ENCODE measurements around the gene HPCAL1. TPM values are rescaled to one million over a fixed set of nuclear protein-coding genes. Genes with fewer than 3 reads are reported as not detected.

Gene HPCAL1
- total RNA-seq, 4 donors from 2014 or later, result 26.4 to 45.7 (median 36.9) TPM

DNA sequence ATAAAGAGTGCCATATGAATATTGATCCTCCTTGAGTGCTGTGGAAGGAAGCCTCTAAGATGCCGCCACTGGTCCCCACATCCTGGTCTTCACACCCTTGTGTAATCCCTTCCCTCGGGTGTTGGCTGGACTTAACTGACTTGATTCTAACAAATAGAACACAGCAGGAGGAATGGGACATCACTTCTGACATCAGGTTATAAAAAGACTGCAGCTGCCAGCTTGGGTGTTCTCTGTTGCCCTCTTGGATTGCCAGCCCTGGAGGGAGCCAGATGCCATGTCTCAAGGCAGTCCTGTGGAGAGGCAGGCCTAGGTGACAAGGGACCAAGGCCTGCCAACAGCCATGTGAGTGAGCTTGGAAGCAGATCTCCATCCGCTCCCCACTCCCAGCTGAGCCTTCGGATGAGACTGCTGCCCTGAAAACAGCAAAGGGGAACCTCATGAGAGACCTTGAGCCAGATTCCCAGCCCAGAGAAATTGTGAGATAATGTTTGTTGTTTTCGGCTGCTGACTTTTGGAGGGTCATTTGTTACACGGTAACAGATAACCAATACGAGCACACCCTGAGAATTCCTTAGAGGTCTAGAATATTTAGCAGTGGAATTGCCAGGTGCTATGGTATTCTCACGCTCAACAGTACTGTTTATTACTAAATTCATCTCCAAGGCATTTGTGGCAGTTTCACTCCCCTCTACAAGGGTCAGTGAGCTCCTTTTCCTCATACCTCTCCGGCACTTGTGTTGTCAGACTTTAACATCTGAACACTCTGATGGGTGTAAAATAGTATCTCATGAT, 32.5 kb downstream of the HPCAL1 start:
- 93 to 100% methylated on average over 9 of the region's 9 CpGs for WGBS, 2 donors
- no peak overlapping the region for H3K4me3 ChIP-seq (ENCODE audit: low read depth, poor library complexity, severe bottlenecking)
- intact Hi-C loops (cut with DNase I; ENCODE audit: low total_unique reads), result no loop called here
- TF ChIP-seq, protein P1, sequence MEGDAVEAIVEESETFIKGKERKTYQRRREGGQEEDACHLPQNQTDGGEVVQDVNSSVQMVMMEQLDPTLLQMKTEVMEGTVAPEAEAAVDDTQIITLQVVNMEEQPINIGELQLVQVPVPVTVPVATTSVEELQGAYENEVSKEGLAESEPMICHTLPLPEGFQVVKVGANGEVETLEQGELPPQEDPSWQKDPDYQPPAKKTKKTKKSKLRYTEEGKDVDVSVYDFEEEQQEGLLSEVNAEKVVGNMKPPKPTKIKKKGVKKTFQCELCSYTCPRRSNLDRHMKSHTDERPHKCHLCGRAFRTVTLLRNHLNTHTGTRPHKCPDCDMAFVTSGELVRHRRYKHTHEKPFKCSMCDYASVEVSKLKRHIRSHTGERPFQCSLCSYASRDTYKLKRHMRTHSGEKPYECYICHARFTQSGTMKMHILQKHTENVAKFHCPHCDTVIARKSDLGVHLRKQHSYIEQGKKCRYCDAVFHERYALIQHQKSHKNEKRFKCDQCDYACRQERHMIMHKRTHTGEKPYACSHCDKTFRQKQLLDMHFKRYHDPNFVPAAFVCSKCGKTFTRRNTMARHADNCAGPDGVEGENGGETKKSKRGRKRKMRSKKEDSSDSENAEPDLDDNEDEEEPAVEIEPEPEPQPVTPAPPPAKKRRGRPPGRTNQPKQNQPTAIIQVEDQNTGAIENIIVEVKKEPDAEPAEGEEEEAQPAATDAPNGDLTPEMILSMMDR (IDR thresholded peaks at IDR 0.05), result no peak
- no peak for TF ChIP-seq POLR2A (IDR thresholded peaks at IDR 0.05)
- no peak for DNase-seq (ENCODE audit: low spot score in 2 of 2)

DNA sequence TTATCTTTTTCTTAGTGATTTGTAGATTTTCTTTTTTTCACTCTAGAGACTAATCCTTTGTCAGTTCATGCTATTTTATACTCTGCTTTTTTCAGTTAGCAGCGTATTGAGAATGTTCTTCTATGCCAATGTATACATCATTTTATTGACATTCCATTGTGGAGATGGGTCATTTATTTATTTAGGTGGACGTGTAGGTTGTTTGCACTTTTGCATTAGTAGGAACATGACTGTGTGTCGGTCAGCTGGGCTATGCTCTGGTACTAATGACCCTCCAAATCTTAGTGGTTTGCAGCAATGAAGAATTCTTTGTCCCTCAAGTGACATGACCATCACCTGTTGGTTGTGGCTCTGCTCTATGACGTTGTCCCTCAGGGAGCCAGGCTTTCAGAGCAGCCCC, 33.6 kb downstream of the HPCAL1 start:
- no peak overlapping the region for H3K4me3 ChIP-seq (ENCODE audit: low read depth, poor library complexity, severe bottlenecking)
- intact Hi-C loops (cut with DNase I; ENCODE audit: low total_unique reads), result no loop called here
- no peak for TF ChIP-seq POLR2A (IDR thresholded peaks at IDR 0.05)
- 85 to 90% methylated on average over 4 of the region's 4 CpGs for WGBS, 2 donors
- no peak for DNase-seq (ENCODE audit: low spot score in 2 of 2)

- intact Hi-C loops (cut with DNase I; ENCODE audit: low total_unique reads), result no loop called here
- no peak for DNase-seq (ENCODE audit: low spot score in 2 of 2)
- TF ChIP-seq, protein P1 (IDR thresholded peaks at IDR 0.05), result no peak
- no peak for TF ChIP-seq POLR2A (IDR thresholded peaks at IDR 0.05)
- WGBS, 2 donors, result 88 to 90% methylated on average over 16 of the region's 16 CpGs
- H3K4me3 ChIP-seq (ENCODE audit: low read depth, poor library complexity, severe bottlenecking), result no peak overlapping the region
Measured at GRCh38 chr2:10337449-10338269, 35.0 kb downstream of the HPCAL1 start.

GRCh38 chr2:10338270-10339188, 35.8 kb downstream of the HPCAL1 start:
- no peak for DNase-seq (ENCODE audit: low spot score in 2 of 2)
- 89 to 95% methylated on average over 16 of the region's 16 CpGs for WGBS, 2 donors
- intact Hi-C loops (cut with DNase I; ENCODE audit: low total_unique reads), result no loop called here
- no peak overlapping the region for H3K4me3 ChIP-seq (ENCODE audit: low read depth, poor library complexity, severe bottlenecking)
- TF ChIP-seq, protein P1 (IDR thresholded peaks at IDR 0.05), result no peak

DNA sequence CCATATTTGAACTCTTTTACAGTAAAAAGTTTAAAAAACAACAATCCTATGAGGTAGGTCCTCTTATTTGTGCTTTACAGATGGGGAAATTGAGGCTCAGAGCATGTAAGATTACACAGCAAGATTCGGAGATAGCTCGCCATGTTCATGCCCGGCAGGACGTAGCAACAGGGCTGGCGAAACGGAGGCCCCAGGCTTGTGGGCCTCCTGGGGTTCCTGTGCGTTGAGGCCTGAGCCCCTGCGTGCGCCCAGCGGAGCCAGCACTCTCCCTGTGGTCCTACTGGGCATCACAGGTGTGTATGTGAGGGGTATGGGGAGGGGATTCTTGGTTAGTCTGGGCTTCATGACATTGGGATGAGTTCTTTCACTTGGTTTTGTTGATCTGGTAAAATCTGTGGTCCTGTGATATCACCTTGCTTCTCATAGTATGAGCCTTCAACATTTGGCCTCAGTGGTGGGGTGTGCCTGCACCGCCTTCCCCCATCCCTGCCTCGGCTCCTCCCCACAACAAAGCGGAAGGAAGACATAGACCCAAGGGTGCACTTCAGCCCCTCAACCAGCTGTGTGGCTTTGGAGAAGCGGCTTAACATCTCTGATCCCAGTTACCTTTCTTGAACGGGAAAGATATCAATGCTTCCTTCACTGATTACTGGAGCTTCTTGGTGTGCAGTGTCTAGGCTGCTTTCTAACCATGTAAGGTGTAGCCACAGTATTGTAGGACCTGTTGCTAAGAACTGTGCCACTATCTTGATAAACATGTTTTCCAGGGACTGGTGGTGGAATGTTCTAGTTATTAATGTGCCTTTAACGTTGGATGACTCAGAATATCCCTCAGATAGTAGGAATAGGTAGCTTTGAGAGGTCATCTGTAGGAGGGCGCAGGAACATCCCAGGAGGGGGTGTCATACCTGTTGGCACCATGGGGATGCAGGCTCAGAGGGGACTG, 37.2 kb downstream of the HPCAL1 start:
- intact Hi-C loops (cut with DNase I; ENCODE audit: low total_unique reads), result no loop called here
- TF ChIP-seq, protein P1 (IDR thresholded peaks at IDR 0.05), result no peak
- TF ChIP-seq POLR2A (IDR thresholded peaks at IDR 0.05), result no peak
- no peak overlapping the region for H3K4me3 ChIP-seq (ENCODE audit: low read depth, poor library complexity, severe bottlenecking)
- DNase-seq (ENCODE audit: low spot score in 2 of 2), result no peak
- 92 to 95% methylated on average over 17 of the region's 17 CpGs for WGBS, 2 donors

Measured in lower leg skin (tissue), 4 donors.